ENCODE data around the gene BIRC3. TPM values are rescaled to one million over a fixed set of nuclear protein-coding genes. Genes with fewer than 3 reads are reported as not detected.
A peak's percentile ranks its signal among the peaks of the same experiment; 100 is the strongest.

BIRC3 gene
- polyA plus RNA-seq, 1 experiment: 3.5 TPM

DNA sequence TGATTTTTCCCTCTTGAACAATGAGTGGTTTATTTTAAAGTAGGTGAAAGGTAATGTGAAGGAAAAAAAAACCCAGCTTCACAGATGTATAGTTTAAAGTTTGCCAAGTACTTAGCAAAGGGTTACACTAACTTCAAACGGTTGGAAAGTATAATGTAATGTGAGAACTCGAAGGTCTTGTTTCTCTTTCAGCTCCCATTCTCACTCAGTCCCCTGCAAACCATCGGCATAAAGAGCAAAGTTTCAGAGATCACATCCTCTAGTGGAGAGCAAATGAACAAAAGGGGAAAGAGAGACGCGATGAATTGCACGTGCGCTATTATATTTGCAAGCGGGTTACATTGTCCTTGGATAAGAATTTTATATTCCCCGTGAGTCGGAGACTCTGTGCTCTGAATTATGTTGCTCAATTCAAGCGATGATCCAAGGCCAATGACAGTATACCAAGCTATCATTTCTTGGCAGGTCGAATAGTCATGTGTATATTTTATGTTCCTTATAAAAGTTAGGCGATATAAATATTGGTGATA, 37.6 kb upstream of the BIRC3 start:
- POLR2A ChIA-PET: no interaction called here

DNA sequence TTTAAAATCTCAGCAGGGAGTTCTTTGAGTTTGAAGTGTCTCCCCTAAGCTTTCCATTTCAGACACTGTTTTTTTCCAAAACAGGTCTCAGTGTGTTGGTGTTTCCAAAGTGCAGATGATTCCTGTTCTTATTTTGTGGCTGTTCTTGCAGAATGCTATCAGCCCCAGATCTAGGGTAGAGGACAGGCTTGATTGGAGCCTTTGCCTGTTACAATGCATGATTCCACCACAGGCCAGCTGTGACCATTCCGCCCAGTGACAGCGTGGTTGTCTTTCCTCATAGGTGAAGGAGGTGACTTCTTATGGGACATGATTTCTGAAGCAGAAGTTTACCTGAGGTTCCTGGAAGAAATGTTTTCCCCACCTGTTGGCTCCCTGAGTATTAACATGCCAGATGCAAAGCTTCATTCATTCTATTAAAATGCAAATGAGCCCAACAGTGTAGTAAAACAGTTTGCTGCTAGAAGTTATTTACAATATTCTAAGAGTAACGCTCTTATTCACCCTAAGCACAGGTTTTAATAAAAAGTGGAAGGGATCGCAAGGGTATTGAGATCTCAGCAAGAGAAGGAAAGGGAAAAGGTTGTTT, 36.9 kb upstream of the BIRC3 start:
- no peak for DNase-seq (ENCODE audit: low read depth, low spot score)
- CTCF ChIA-PET: interaction anchor here (0.6 to 2.3 kb wide), 8 partner anchors 12 to 419 kb away, joined by 3 to 14 read pairs (median 4); no protein-coding TSS in a partner anchor
- Histone ChIP-seq H3K4me3 (ENCODE audit: low read depth, low read length) (no peak overlapping the region), H3K27me3 (ENCODE audit: control insufficient read depth, insufficient read depth, low read length) (no peaks in the 10 kb centered on the region), H3K9me3 (ENCODE audit: control insufficient read depth, insufficient read depth, low read length) (no peaks in the 10 kb centered on the region), H3K27ac (ENCODE audit: low read depth, low read length) (no peak overlapping the region)
- TF ChIP-seq, protein P1, sequence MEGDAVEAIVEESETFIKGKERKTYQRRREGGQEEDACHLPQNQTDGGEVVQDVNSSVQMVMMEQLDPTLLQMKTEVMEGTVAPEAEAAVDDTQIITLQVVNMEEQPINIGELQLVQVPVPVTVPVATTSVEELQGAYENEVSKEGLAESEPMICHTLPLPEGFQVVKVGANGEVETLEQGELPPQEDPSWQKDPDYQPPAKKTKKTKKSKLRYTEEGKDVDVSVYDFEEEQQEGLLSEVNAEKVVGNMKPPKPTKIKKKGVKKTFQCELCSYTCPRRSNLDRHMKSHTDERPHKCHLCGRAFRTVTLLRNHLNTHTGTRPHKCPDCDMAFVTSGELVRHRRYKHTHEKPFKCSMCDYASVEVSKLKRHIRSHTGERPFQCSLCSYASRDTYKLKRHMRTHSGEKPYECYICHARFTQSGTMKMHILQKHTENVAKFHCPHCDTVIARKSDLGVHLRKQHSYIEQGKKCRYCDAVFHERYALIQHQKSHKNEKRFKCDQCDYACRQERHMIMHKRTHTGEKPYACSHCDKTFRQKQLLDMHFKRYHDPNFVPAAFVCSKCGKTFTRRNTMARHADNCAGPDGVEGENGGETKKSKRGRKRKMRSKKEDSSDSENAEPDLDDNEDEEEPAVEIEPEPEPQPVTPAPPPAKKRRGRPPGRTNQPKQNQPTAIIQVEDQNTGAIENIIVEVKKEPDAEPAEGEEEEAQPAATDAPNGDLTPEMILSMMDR (IDR thresholded peaks at IDR 0.05; ENCODE audit: low read depth, low read length): no peak
- POLR2A ChIA-PET: no interaction called here

More for the DNA sequence above, 37.6 kb upstream of the BIRC3 start:
- DNase-seq (ENCODE audit: low read depth, low spot score): peak; percentile 34
- TF ChIP-seq, protein P1 (IDR thresholded peaks at IDR 0.05; ENCODE audit: low read depth, low read length): peak; percentile 66
- H3K4me3 ChIP-seq (ENCODE audit: low read depth, low read length): peak overlapping the region; percentile 29
- no peaks in the 10 kb centered on the region for H3K27me3 ChIP-seq (ENCODE audit: control insufficient read depth, insufficient read depth, low read length)
- peaks cover under 1% of the 10 kb centered on the region; the same call in 1 of the 2 replicates for H3K9me3 ChIP-seq (ENCODE audit: control insufficient read depth, insufficient read depth, low read length)
- peak overlapping the region; percentile 12 for H3K27ac ChIP-seq (ENCODE audit: low read depth, low read length)
- CTCF ChIA-PET: interaction anchor here (0.5 to 2.3 kb wide), 14 partner anchors 8 to 419 kb away, joined by 3 to 19 read pairs (median 4); no protein-coding TSS in a partner anchor

DNA sequence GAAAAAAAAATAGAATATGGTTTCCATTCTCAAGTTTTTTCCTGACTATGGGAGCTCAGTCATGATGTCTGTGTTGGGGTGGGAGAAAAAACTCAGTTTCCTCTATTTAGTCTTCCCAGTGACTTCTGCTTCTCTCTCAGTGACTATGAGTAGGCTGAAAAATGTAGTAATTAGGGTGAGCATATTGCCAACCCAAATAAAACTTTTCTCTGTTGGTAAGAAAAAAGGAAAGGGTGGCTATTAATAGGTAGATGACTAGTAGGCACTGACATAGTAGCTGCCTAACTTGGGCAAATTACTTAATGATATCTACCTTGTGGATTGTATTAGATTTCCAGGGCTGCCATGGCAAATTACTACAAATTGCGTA, 34.2 kb upstream of the BIRC3 start:
- Histone ChIP-seq H3K27me3 (ENCODE audit: control insufficient read depth, insufficient read depth, low read length) (no peaks in the 10 kb centered on the region), H3K27ac (ENCODE audit: low read depth, low read length) (no peak overlapping the region), H3K9me3 (ENCODE audit: control insufficient read depth, insufficient read depth, low read length) (no peaks in the 10 kb centered on the region), H3K4me3 (ENCODE audit: low read depth, low read length) (no peak overlapping the region)
- DNase-seq (ENCODE audit: low read depth, low spot score): no peak
- POLR2A ChIA-PET: no interaction called here
- CTCF ChIA-PET: interaction anchor here (1.2 kb wide), 1 partner anchor 11 kb away, joined by 3 read pairs; no protein-coding TSS in a partner anchor
- TF ChIP-seq, protein P1 (IDR thresholded peaks at IDR 0.05; ENCODE audit: low read depth, low read length): no peak

DNA sequence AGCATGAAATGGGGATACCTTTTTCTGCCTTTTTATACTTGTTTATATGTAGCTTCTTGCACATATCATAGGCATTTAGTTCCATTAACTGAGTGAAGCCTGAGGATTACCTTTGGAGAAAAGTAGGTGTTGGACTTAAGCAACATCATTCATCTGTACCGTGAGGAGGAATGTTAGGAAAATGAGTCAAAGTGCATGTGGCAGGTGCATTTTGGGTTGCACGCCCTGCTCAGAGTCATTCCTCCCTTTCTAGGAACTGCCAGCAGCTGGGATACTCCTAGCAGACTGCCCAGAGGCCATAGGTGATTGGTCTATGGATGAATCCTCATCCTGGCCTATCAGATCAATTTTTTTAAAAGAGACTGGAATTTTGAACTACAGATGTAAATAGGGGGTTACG, 33.3 kb upstream of the BIRC3 start:
- DNase-seq (ENCODE audit: low read depth, low spot score): no peak
- Histone ChIP-seq H3K4me3 (ENCODE audit: low read depth, low read length) (no peak overlapping the region), H3K27me3 (ENCODE audit: control insufficient read depth, insufficient read depth, low read length) (no peaks in the 10 kb centered on the region), H3K27ac (ENCODE audit: low read depth, low read length) (no peak overlapping the region), H3K9me3 (ENCODE audit: control insufficient read depth, insufficient read depth, low read length) (no peaks in the 10 kb centered on the region)
- ChIA-PET CTCF (interaction anchor here (0.5 to 1.2 kb wide), 2 partner anchors 10 to 77 kb away, joined by 3 read pairs; no protein-coding TSS in a partner anchor), POLR2A (no interaction called here)
- TF ChIP-seq, protein P1 (IDR thresholded peaks at IDR 0.05; ENCODE audit: low read depth, low read length): no peak

DNA sequence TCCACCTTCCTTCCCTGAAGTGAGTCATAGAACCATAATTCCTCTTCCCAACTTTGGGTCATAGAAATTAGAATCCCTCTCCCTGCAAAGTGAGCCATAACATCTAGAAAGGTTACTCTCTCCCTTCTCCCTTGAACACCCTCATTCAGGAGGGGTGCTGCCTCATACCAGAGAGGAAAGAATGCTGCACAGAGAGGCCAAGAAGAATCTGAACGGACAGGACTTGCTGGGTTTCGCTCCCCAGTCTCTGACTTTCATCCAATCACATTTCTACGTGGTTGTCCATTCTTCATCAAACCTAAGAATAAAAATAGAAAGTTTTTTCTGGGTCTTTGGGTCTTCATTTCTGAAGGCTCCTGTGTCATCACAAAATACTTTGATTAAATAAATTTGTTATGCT, 31.0 kb upstream of the BIRC3 start:
- POLR2A ChIA-PET: no interaction called here

More for the DNA sequence above, 31.0 kb upstream of the BIRC3 start:
- Histone ChIP-seq H3K27ac (ENCODE audit: low read depth, low read length) (no peak overlapping the region), H3K4me3 (ENCODE audit: low read depth, low read length) (no peak overlapping the region), H3K9me3 (ENCODE audit: control insufficient read depth, insufficient read depth, low read length) (no peaks in the 10 kb centered on the region), H3K27me3 (ENCODE audit: control insufficient read depth, insufficient read depth, low read length) (no peaks in the 10 kb centered on the region)
- no peak for DNase-seq (ENCODE audit: low read depth, low spot score)
- TF ChIP-seq, protein P1 (IDR thresholded peaks at IDR 0.05; ENCODE audit: low read depth, low read length): no peak
- CTCF ChIA-PET: interaction anchor here (0.6 to 1.6 kb wide), 3 partner anchors 8 to 147 kb away, joined by 3 to 5 read pairs (median 4); no protein-coding TSS in a partner anchor

Data from AG04450 (cell line).